Transverse colon (tissue), 4 donors: ENCODE measurements around the gene ACIN1.

Experiments used
- POLR2A ChIP-seq: fragments of 450-650 bp; IDR thresholded peaks from one replicate; pipeline ENCODE4 v1.6.1; 2016; ENCODE audit warnings: antibody characterized with exemption, mild to moderate bottlenecking, moderate library complexity
- POLR2AphosphoS5 ChIP-seq, 3 donors: sonication (generic); formaldehyde crosslinking; IDR thresholded peaks; one replicate each; pipeline ENCODE4 v1.6.1; 2016; ENCODE audit warnings: antibody characterized with exemption in 3 of 3
- TF ChIP-seq, protein P1 (sequence below), 5 experiments: fragments of 200-600 bp in 3 of 5; fragments of 450-650 bp in 2 of 5; sonication (generic) in 3 of 5; IDR thresholded peaks; 1 replicate in 2 of 5; 2 replicates in 3 of 5; pipeline ENCODE4 v1.5.1; 2016 to 2017; ENCODE audit warnings: antibody characterized with exemption in 5 of 5, inconsistent platforms in 3 of 5, mild to moderate bottlenecking in 2 of 5, moderate library complexity in 1 of 5

DNA sequence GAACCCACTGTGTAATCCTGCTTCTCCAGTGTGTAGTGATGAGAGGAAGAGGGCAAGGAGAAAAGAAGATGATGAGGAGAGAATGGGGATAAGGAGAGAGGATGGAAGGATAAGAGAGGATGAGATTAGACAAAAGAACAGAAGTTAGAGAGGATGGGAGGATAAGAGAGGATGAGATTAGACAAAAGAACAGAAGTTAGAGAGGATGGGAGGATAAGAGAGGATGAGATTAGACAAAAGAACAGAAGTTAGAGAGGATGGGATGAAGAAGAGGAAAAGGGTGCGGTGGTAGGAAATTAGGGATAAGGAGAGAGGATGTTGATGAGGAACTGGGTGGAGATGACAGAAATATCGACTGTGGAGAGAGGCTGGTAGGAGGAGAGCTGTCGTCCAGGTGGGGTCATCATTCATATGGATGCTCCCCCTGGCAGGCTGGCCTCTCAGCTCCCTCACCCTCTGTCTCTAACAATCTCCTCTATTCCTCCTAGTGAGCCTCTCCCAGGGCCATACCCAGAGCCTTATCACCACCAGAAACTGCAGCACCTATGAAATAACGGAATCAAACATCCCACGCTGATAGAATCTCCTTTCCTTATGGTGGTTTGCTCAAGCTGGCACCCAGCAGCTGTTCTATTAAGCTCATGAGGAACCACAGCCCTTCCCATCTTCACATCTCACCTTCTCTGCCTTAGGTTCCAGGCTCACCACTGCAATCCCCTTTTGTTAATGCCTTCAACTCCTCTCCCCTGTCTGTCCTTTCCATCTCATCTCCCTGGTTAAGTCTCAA, 15.8 kb upstream of the ACIN1 start:
- TF ChIP-seq, protein P1, sequence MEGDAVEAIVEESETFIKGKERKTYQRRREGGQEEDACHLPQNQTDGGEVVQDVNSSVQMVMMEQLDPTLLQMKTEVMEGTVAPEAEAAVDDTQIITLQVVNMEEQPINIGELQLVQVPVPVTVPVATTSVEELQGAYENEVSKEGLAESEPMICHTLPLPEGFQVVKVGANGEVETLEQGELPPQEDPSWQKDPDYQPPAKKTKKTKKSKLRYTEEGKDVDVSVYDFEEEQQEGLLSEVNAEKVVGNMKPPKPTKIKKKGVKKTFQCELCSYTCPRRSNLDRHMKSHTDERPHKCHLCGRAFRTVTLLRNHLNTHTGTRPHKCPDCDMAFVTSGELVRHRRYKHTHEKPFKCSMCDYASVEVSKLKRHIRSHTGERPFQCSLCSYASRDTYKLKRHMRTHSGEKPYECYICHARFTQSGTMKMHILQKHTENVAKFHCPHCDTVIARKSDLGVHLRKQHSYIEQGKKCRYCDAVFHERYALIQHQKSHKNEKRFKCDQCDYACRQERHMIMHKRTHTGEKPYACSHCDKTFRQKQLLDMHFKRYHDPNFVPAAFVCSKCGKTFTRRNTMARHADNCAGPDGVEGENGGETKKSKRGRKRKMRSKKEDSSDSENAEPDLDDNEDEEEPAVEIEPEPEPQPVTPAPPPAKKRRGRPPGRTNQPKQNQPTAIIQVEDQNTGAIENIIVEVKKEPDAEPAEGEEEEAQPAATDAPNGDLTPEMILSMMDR (IDR thresholded peaks at IDR 0.05), result no peak
- no peak for TF ChIP-seq POLR2AphosphoS5 (IDR thresholded peaks at IDR 0.05)
- TF ChIP-seq POLR2A, result no peak
